Thoracic aorta (tissue), 2 donors: ENCODE results near the gene GULP1. TPM values are rescaled to one million over a fixed set of nuclear protein-coding genes. Genes with fewer than 3 reads are reported as not detected.

Experiments used
- ATAC-seq: fragments of 150-250 bp; one replicate; pipeline ENCODE4 v1.8.0; 2017; ENCODE audit warnings: low read depth; ENCODE audit not compliant: insufficient number of reproducible peaks, low FRiP score
- DNase-seq: peaks from one replicate; pipeline ENCODE4 v3.0.0-alpha.2; 2020; ENCODE audit warnings: low spot score
- H3K27ac ChIP-seq, 2 donors: fragments of 200-600 bp; sonication (generic); 1 replicate in 1 of 2; 2 replicates in 1 of 2; pipeline ENCODE4 v1.5.1; 2016; ENCODE audit warnings: mild to moderate bottlenecking in 2 of 2, moderate library complexity in 2 of 2
- H3K27me3 ChIP-seq: fragments of 200-600 bp; sonication (generic); replicated peaks from 2 replicates; pipeline ENCODE4 v1.6.0; 2016; ENCODE audit warnings: mild to moderate bottlenecking; ENCODE audit not compliant: insufficient read depth
- H3K36me3 ChIP-seq: fragments of 200-600 bp; sonication (generic); one replicate; pipeline ENCODE4 v1.5.1; 2016
- H3K4me1 ChIP-seq, 2 donors: fragments of 200-600 bp; sonication (generic); 1 replicate in 1 of 2; 2 replicates in 1 of 2; pipeline versions ENCODE4 v1.5.1 to v1.6.0; 2016; ENCODE audit warnings: low read depth in 2 of 2, mild to moderate bottlenecking in 1 of 2; ENCODE audit not compliant: control insufficient read depth in 1 of 2
- H3K4me3 ChIP-seq: fragments of 200-600 bp; sonication (generic); 2 replicates; pipeline ENCODE4 v1.5.1; 2016; ENCODE audit warnings: mild to moderate bottlenecking
- H3K9me3 ChIP-seq: fragments of 200-600 bp; sonication (generic); 2 replicates; pipeline ENCODE4 v1.5.1; 2016
- total RNA-seq, 2 donors: library from RNA; depleted of rRNA; stranded (reverse); fragments of >200 nt; gene quantifications; one replicate each; pipeline versions ENCODE4 v1.1.0 to v1.2.3, GENCODE V29; 2016
- TF ChIP-seq, protein P1 (sequence below): fragments of 200-600 bp; sonication (generic); IDR thresholded peaks from one replicate; pipeline ENCODE4 v1.5.1; 2019; ENCODE audit warnings: antibody characterized with exemption

Gene GULP1
- total RNA-seq, 2 donors from 2014 or later, result 64.0 to 80.9 TPM

GRCh38 chr2:188481474-188481873 is 189.8 kb downstream of the GULP1 start:
- no peak overlapping the region for H3K4me3 ChIP-seq
- H3K27ac ChIP-seq, result no peak overlapping the region
- H3K4me1 ChIP-seq, result peaks cover 7 to 17% of the 10 kb centered on the region in 2 donors
- ATAC-seq (no peak), DNase-seq (no peak)
- TF ChIP-seq, protein P1, sequence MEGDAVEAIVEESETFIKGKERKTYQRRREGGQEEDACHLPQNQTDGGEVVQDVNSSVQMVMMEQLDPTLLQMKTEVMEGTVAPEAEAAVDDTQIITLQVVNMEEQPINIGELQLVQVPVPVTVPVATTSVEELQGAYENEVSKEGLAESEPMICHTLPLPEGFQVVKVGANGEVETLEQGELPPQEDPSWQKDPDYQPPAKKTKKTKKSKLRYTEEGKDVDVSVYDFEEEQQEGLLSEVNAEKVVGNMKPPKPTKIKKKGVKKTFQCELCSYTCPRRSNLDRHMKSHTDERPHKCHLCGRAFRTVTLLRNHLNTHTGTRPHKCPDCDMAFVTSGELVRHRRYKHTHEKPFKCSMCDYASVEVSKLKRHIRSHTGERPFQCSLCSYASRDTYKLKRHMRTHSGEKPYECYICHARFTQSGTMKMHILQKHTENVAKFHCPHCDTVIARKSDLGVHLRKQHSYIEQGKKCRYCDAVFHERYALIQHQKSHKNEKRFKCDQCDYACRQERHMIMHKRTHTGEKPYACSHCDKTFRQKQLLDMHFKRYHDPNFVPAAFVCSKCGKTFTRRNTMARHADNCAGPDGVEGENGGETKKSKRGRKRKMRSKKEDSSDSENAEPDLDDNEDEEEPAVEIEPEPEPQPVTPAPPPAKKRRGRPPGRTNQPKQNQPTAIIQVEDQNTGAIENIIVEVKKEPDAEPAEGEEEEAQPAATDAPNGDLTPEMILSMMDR, result no peak
- H3K27me3 ChIP-seq, result no peaks in the 10 kb centered on the region
- no peaks in the 10 kb centered on the region for H3K9me3 ChIP-seq
- no peaks in the 10 kb centered on the region for H3K36me3 ChIP-seq

- ATAC-seq (no peak), DNase-seq (no peak)
- Histone ChIP-seq H3K9me3 (no peaks in the 10 kb centered on the region), H3K27me3 (no peaks in the 10 kb centered on the region), H3K4me3 (no peak overlapping the region), H3K27ac (no peak overlapping the region), H3K4me1 (peaks cover 6 to 17% of the 10 kb centered on the region in 2 donors), H3K36me3 (no peaks in the 10 kb centered on the region)
- TF ChIP-seq, protein P1, result no peak
These were observed 193.8 kb downstream of the GULP1 start for GRCh38 chr2:188485496-188485895.

- Histone ChIP-seq H3K4me1 (peaks cover 6 to 28% of the 10 kb centered on the region in 2 donors), H3K27ac (no peak overlapping the region), H3K9me3 (no peaks in the 10 kb centered on the region), H3K27me3 (no peaks in the 10 kb centered on the region), H3K36me3 (no peaks in the 10 kb centered on the region), H3K4me3 (no peak overlapping the region)
- no peak for ATAC-seq
- DNase-seq, result no peak
- TF ChIP-seq, protein P1, result no peak
These were observed 201.1 kb downstream of the GULP1 start for GRCh38 chr2:188492751-188493150.

DNA sequence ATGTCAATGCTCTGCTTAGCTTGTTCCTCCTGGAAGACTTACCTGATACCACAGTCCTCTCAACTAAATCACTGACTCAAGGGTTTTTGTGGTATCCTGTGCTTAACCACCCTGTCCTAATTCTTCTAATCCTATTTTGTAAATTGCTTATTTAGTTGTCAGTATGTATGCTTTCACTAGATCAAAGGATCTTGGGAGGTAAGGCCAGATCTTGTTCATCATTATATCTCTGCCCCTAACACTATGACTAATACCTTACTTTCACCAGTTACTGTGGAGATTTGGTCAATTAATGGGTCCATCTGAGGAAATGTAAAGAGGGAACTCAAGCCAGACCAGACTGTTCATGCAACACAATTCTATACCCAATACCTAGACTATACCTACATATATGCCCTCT is 203.2 kb downstream of the GULP1 start:
- no peak overlapping the region for H3K4me3 ChIP-seq
- H3K4me1 ChIP-seq, result peaks cover 9 to 36% of the 10 kb centered on the region in 2 donors
- ATAC-seq (no peak), DNase-seq (no peak)
- H3K27me3 ChIP-seq, result no peaks in the 10 kb centered on the region
- TF ChIP-seq, protein P1, result no peak
- H3K9me3 ChIP-seq, result no peaks in the 10 kb centered on the region
- no peaks in the 10 kb centered on the region for H3K36me3 ChIP-seq
- H3K27ac ChIP-seq, result peak overlapping the region; percentile 37 to 45

DNA sequence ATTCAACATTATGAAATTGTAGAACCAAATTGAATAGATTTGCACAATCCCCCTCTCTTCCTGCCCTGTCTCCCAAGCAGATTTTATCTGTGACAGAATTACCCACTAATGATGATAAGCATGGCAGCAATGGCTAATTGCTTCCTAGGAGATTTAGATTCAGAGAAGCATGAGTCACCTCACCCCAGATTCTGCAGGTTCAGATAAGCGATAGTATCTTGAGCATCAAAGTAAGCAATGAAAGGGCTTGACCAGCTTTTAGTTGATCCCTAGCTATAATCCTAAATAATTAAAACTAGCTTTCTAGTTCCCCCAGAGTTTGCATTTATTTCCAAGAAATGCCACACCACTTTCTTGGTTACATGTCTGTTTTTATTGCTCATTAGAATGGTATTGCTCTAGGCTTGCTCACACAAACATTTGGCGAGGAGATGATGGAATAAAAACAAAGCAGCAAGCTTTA is 204.3 kb downstream of the GULP1 start:
- no peak for DNase-seq
- peak; percentile 46 for ATAC-seq
- TF ChIP-seq, protein P1, result no peak
- Histone ChIP-seq H3K4me1 (peaks cover 15 to 42% of the 10 kb centered on the region in 2 donors), H3K27me3 (no peaks in the 10 kb centered on the region), H3K9me3 (no peaks in the 10 kb centered on the region), H3K4me3 (no peak overlapping the region), H3K36me3 (no peaks in the 10 kb centered on the region), H3K27ac (peak overlapping the region; percentile 16 to 75)
